HFFc6 (cell line): ENCODE measurements around the gene TRIM16. TPM values are rescaled to one million over a fixed set of nuclear protein-coding genes. Genes with fewer than 3 reads are reported as not detected.
"Not testable (repeated sequence)": the region's sequence is repeated elsewhere in the genome, so short reads cannot be mapped to it uniquely, and the experiment has no call there.

Source experiments
- DNase-seq: peaks from one replicate; pipeline ENCODE4 v3.0.0-alpha.2; 2018
- H3K27ac Mint-ChIP-seq: 2 replicates; pipeline ENCODE4 v1.8.0; 2020; ENCODE audit warnings: mild to moderate bottlenecking, mixed read lengths
- H3K27me3 Mint-ChIP-seq: 2 replicates; pipeline ENCODE4 v1.8.0; 2021; ENCODE audit warnings: mild to moderate bottlenecking, moderate library complexity, mixed read lengths; ENCODE audit not compliant: insufficient read depth
- H3K36me3 Mint-ChIP-seq: 2 replicates; pipeline ENCODE4 v1.8.0; 2021; ENCODE audit warnings: low read depth, mixed read lengths
- H3K4me1 Mint-ChIP-seq: 2 replicates; pipeline ENCODE4 v1.8.0; 2020; ENCODE audit warnings: low read depth, mixed read lengths
- H3K4me3 Mint-ChIP-seq: 2 replicates; pipeline ENCODE4 v1.8.0; 2020; ENCODE audit warnings: mild to moderate bottlenecking, moderate library complexity, mixed read lengths
- H3K9me3 Mint-ChIP-seq: 2 replicates; pipeline ENCODE4 v1.8.0; 2020; ENCODE audit warnings: mild to moderate bottlenecking, mixed read lengths
- CTCF ChIP-seq: fragments of 200-600 bp; sonication (generic); IDR thresholded peaks from 2 replicates; pipeline ENCODE4 v1.5.0; 2021; ENCODE audit warnings: antibody characterized with exemption, mild to moderate bottlenecking
- total RNA-seq, 6 experiments: library from RNA; stranded (reverse); fragmentation: NEBNext Ultra II Directional; extraction: Animal tissue kit (Norgen Biotek cat#: 25700); gene quantifications; 2 replicates in 1 of 6; 3 replicates in 5 of 6; pipeline ENCODE4 v1.2.3, GENCODE V29; 2021

The TRIM16 gene
- total RNA-seq, 6 experiments from 2014 or later = 19.2 to 30.1 (median 27.6) TPM

- H3K27ac Mint-ChIP-seq, H3K36me3 Mint-ChIP-seq, H3K27me3 Mint-ChIP-seq, H3K9me3 Mint-ChIP-seq, DNase-seq: not testable (repeated sequence)
- H3K4me3 Mint-ChIP-seq = peak overlapping the region; percentile 95
- peaks cover 20% of the 10 kb centered on the region for H3K4me1 Mint-ChIP-seq
Measured at GRCh38 chr17:15683135-15683534, 976 bp downstream of the TRIM16 start.

- H3K4me3 Mint-ChIP-seq, DNase-seq, H3K9me3 Mint-ChIP-seq, H3K27me3 Mint-ChIP-seq, H3K4me1 Mint-ChIP-seq, H3K27ac Mint-ChIP-seq: not testable (repeated sequence)
- peaks cover 13% of the 10 kb centered on the region for H3K36me3 Mint-ChIP-seq
Measured at GRCh38 chr17:15675991-15676390, 8.1 kb downstream of the TRIM16 start.

GRCh38 chr17:15674640-15675039, 9.5 kb downstream of the TRIM16 start:
- H3K4me3 Mint-ChIP-seq, H3K27ac Mint-ChIP-seq, DNase-seq, H3K27me3 Mint-ChIP-seq, H3K9me3 Mint-ChIP-seq, H3K4me1 Mint-ChIP-seq: not testable (repeated sequence)
- peaks cover 13% of the 10 kb centered on the region for H3K36me3 Mint-ChIP-seq

DNA sequence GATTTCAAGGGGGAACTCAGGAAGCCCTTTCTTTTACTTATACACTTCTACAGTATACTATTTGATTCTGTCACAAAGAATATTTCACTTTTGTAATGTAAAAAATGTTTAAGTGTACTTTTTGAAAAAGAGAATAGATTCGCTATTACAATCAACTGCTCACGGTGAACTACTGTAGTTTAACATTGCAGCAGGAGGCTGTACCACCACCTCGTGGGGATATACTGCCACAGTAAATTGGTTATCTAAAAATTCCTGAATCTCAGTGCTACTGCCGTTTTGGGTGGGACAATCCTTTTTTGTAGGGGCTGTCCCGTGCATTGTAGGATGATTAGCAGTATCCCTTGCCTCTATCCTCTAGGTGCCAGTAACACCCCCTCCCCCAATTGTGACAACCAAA, 14.6 kb downstream of the TRIM16 start:
- H3K4me3 Mint-ChIP-seq, H3K9me3 Mint-ChIP-seq, H3K27ac Mint-ChIP-seq, DNase-seq, H3K27me3 Mint-ChIP-seq, H3K36me3 Mint-ChIP-seq, H3K4me1 Mint-ChIP-seq: not testable (repeated sequence)
- TF ChIP-seq CTCF = peak; percentile 43; the same call in 1 of the 2 replicates

DNA sequence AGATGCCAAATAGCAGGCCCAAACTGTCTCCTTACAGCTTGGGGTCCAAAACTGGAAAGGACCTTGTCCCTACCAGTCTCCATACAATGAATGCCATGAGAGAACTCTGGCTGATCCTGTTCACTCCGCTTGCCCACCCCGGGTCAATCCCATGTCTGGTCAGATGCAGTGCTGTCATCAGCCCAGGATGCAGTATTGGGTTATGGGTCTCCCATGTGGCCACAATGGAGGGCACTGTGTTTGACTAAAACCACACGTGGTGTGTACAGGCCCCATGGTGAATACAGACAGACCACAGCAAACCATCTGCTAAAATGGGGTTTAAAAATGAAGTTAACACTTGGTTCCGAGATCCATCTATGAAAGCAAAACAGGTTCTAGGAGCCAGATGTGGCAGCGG, 20.4 kb downstream of the TRIM16 start:
- H3K4me3 Mint-ChIP-seq = no peak overlapping the region
- no peak overlapping the region for H3K27ac Mint-ChIP-seq
- H3K27me3 Mint-ChIP-seq = no peaks in the 10 kb centered on the region; the same call in 1 of the 2 replicates
- no peak for DNase-seq
- H3K4me1 Mint-ChIP-seq = peaks cover 19% of the 10 kb centered on the region
- H3K36me3 Mint-ChIP-seq = peaks cover 13% of the 10 kb centered on the region; the same call in 1 of the 2 replicates
- no peaks in the 10 kb centered on the region for H3K9me3 Mint-ChIP-seq
- no peak for TF ChIP-seq CTCF

- peaks cover 13% of the 10 kb centered on the region; the same call in 1 of the 2 replicates for H3K36me3 Mint-ChIP-seq
- H3K27me3 Mint-ChIP-seq = no peaks in the 10 kb centered on the region; the same call in 1 of the 2 replicates
- no peak for TF ChIP-seq CTCF
- H3K27ac Mint-ChIP-seq = no peak overlapping the region
- no peaks in the 10 kb centered on the region for H3K9me3 Mint-ChIP-seq
- H3K4me1 Mint-ChIP-seq = peaks cover 24% of the 10 kb centered on the region
- H3K4me3 Mint-ChIP-seq = no peak overlapping the region
- DNase-seq = no peak
Measured at GRCh38 chr17:15663176-15663575, 20.9 kb downstream of the TRIM16 start.

GRCh38 chr17:15662681-15663080, 21.4 kb downstream of the TRIM16 start:
- peaks cover 29% of the 10 kb centered on the region for H3K4me1 Mint-ChIP-seq
- no peaks in the 10 kb centered on the region; the same call in 1 of the 2 replicates for H3K27me3 Mint-ChIP-seq
- H3K27ac Mint-ChIP-seq = no peak overlapping the region
- H3K4me3 Mint-ChIP-seq = no peak overlapping the region
- peaks cover 17% of the 10 kb centered on the region for H3K36me3 Mint-ChIP-seq
- DNase-seq = no peak
- TF ChIP-seq CTCF = no peak
- no peaks in the 10 kb centered on the region for H3K9me3 Mint-ChIP-seq
